ENCODE measurements around the gene SYNGR3. TPM values are rescaled to one million over a fixed set of nuclear protein-coding genes. Genes with fewer than 3 reads are reported as not detected.

The SYNGR3 gene
- polyA plus RNA-seq, 3 donors: 0.20 to 0.29 TPM; not detected in 1

DNA sequence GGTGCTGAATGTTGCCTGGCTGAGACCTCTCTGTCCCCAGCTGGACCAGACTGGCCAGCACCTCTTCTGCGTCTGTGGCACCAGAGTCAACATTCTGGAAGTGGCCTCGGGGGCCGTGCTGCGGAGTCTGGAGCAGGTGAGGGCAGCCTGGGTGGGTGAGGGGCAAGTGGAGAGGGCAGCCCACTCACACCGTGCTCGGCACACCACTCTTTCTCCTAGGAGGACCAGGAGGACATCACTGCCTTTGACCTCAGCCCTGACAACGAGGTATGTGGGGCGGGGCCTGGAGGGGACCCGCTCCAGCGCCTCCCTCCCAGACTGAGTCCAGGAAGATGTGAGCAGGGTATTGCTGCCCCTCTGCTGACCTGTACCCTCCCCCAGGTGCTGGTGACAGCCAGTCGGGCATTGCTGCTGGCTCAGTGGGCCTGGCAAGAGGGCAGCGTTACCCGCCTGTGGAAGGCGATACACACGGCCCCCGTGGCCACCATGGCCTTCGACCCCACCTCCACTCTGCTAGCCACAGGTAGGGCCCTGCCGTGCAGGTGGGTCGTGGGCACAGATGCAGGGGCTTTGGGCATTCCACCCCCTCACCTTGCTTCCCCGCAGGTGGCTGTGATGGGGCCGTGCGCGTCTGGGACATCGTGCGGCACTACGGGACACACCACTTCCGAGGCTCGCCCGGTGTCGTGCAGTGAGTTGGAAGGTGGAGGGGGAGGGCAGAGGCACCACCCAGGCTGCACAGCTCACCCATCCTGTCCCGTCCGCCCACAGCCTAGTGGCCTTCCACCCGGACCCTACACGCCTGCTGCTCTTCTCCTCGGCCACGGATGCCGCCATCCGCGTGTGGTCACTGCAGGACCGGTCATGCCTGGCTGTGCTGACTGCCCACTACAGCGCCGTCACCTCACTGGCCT lies 15.4 kb upstream of the SYNGR3 start:
- Mint-ChIP-seq H3K27me3 (ENCODE audit: low read depth in 3 of 3) (peaks cover 6 to 19% (median 9%) of the 10 kb centered on the region in 3 donors), H3K36me3 (peaks cover 41 to 48% of the 10 kb centered on the region in 2 donors), H3K4me3 (no peak overlapping the region)

More for the DNA sequence above, 15.4 kb upstream of the SYNGR3 start:
- H3K27ac ChIP-seq (ENCODE audit: low read depth in 1 of 2, low read length in 2 of 2): no peak overlapping the region
- intact Hi-C loops (cut with micrococcal nuclease): no loop called here
- H4K20me1 ChIP-seq (ENCODE audit: insufficient read depth, low read length): peaks cover 4% of the 10 kb centered on the region
- H3K4me2 ChIP-seq (replicated peaks; ENCODE audit: extremely low read depth, low read length, poor library complexity, severe bottlenecking): no peak overlapping the region
- 98% methylated on average over 23 of the region's 42 CpGs for WGBS (ENCODE audit: insufficient coverage)
- H2AFZ ChIP-seq (ENCODE audit: insufficient read depth, low read depth, low read length, poor library complexity, severe bottlenecking): no peak overlapping the region
- no peak for TF ChIP-seq CTCF (IDR thresholded peaks at IDR 0.05)
- peaks cover 18 to 20% of the 10 kb centered on the region in 2 donors for H3K4me1 ChIP-seq (ENCODE audit: control insufficient read depth in 1 of 2, insufficient read depth in 2 of 2, low read length in 2 of 2)
- H3K36me3 ChIP-seq (replicated peaks in 1 of 2; ENCODE audit: control insufficient read depth in 1 of 2, insufficient read depth in 2 of 2, low read length in 2 of 2): peaks cover 45 to 47% of the 10 kb centered on the region in 2 donors
- Mint-ChIP-seq H3K9me3 (peaks cover 0 to 3% (median 0%) of the 10 kb centered on the region in 7 donors), H3K4me1 (peaks cover 21% of the 10 kb centered on the region), H3K27ac (no peak overlapping the region)
- H3K27me3 ChIP-seq (ENCODE audit: control insufficient read depth in 2 of 2, insufficient read depth in 2 of 2, low read length in 2 of 2): peaks cover 1 to 9% of the 10 kb centered on the region in 2 donors
- no peak overlapping the region for H3K9ac ChIP-seq (ENCODE audit: insufficient read depth, low read length, poor library complexity, severe bottlenecking)
- H3K9me3 ChIP-seq (replicated peaks in 1 of 2; ENCODE audit: control insufficient read depth in 1 of 2, insufficient read depth in 1 of 2, low read length in 2 of 2): no peaks in the 10 kb centered on the region
- no peak for DNase-seq
- H3K4me3 ChIP-seq (replicated peaks in 1 of 3; ENCODE audit: low read depth in 2 of 3, low read length in 3 of 3): no peak overlapping the region
- H3K79me2 ChIP-seq (ENCODE audit: insufficient read depth, low read length): peaks cover 11% of the 10 kb centered on the region

All from CD14-positive monocyte (primary cell).